ENCODE measurements around the gene F2. TPM values are rescaled to one million over a fixed set of nuclear protein-coding genes. Genes with fewer than 3 reads are reported as not detected.

Gene F2
- total RNA-seq, 1 donor from 2014 or later: 0.19 TPM

- Mint-ChIP-seq H3K36me3 (ENCODE audit: unreplicated experiment) (peaks cover 53% of the 10 kb centered on the region), H3K4me3 (ENCODE audit: unreplicated experiment) (no peak overlapping the region), H3K27ac (ENCODE audit: unreplicated experiment) (no peak overlapping the region), H3K4me1 (ENCODE audit: unreplicated experiment) (peaks cover 1% of the 10 kb centered on the region), H3K27me3 (ENCODE audit: unreplicated experiment) (no peaks in the 10 kb centered on the region), H3K9me3 (ENCODE audit: unreplicated experiment) (no peaks in the 10 kb centered on the region)
- no peak for TF ChIP-seq CTCF (IDR thresholded peaks at IDR 0.05)
- no peak for DNase-seq (ENCODE audit: extremely low spot score, unreplicated experiment)
Observed at GRCh38 chr11:46747150-46747549, 28.1 kb downstream of the F2 start.

GRCh38 chr11:46755962-46756361, 36.9 kb downstream of the F2 start:
- no peaks in the 10 kb centered on the region for H3K27me3 Mint-ChIP-seq (ENCODE audit: unreplicated experiment)
- H3K4me1 Mint-ChIP-seq (ENCODE audit: unreplicated experiment): no peaks in the 10 kb centered on the region
- H3K4me3 Mint-ChIP-seq (ENCODE audit: unreplicated experiment): no peak overlapping the region
- no peak for TF ChIP-seq CTCF (IDR thresholded peaks at IDR 0.05)
- no peak overlapping the region for H3K27ac Mint-ChIP-seq (ENCODE audit: unreplicated experiment)
- no peak for DNase-seq (ENCODE audit: extremely low spot score, unreplicated experiment)
- H3K9me3 Mint-ChIP-seq (ENCODE audit: unreplicated experiment): no peaks in the 10 kb centered on the region
- H3K36me3 Mint-ChIP-seq (ENCODE audit: unreplicated experiment): peaks cover 54% of the 10 kb centered on the region

GRCh38 chr11:46759196-46759595, 40.2 kb downstream of the F2 start:
- H3K27ac Mint-ChIP-seq (ENCODE audit: unreplicated experiment): no peak overlapping the region
- H3K9me3 Mint-ChIP-seq (ENCODE audit: unreplicated experiment): no peaks in the 10 kb centered on the region
- H3K4me1 Mint-ChIP-seq (ENCODE audit: unreplicated experiment): no peaks in the 10 kb centered on the region
- H3K27me3 Mint-ChIP-seq (ENCODE audit: unreplicated experiment): no peaks in the 10 kb centered on the region
- H3K36me3 Mint-ChIP-seq (ENCODE audit: unreplicated experiment): peaks cover 59% of the 10 kb centered on the region
- no peak overlapping the region for H3K4me3 Mint-ChIP-seq (ENCODE audit: unreplicated experiment)
- no peak for DNase-seq (ENCODE audit: extremely low spot score, unreplicated experiment)
- TF ChIP-seq CTCF (IDR thresholded peaks at IDR 0.05): no peak

GRCh38 chr11:46760429-46761128, 41.6 kb downstream of the F2 start:
- H3K4me3 Mint-ChIP-seq (ENCODE audit: unreplicated experiment): no peak overlapping the region
- no peak for DNase-seq (ENCODE audit: extremely low spot score, unreplicated experiment)
- TF ChIP-seq CTCF (IDR thresholded peaks at IDR 0.05): no peak

GRCh38 chr11:46761807-46762206, 42.8 kb downstream of the F2 start:
- Mint-ChIP-seq H3K36me3 (ENCODE audit: unreplicated experiment) (peaks cover 50% of the 10 kb centered on the region), H3K4me1 (ENCODE audit: unreplicated experiment) (no peaks in the 10 kb centered on the region), H3K9me3 (ENCODE audit: unreplicated experiment) (no peaks in the 10 kb centered on the region), H3K27me3 (ENCODE audit: unreplicated experiment) (no peaks in the 10 kb centered on the region), H3K27ac (ENCODE audit: unreplicated experiment) (no peak overlapping the region), H3K4me3 (ENCODE audit: unreplicated experiment) (no peak overlapping the region)
- TF ChIP-seq CTCF (IDR thresholded peaks at IDR 0.05): no peak
- DNase-seq (ENCODE audit: extremely low spot score, unreplicated experiment): no peak

More at GRCh38 chr11:46760429-46761128, 41.6 kb downstream of the F2 start:
- Mint-ChIP-seq H3K4me1 (ENCODE audit: unreplicated experiment) (no peaks in the 10 kb centered on the region), H3K27me3 (ENCODE audit: unreplicated experiment) (no peaks in the 10 kb centered on the region), H3K27ac (ENCODE audit: unreplicated experiment) (no peak overlapping the region), H3K36me3 (ENCODE audit: unreplicated experiment) (peaks cover 54% of the 10 kb centered on the region), H3K9me3 (ENCODE audit: unreplicated experiment) (no peaks in the 10 kb centered on the region)

All from osteocyte (in vitro differentiated cells).